Measurements from ENCODE around the gene BORCS5. TPM values are rescaled to one million over a fixed set of nuclear protein-coding genes. Genes with fewer than 3 reads are reported as not detected.

Gene BORCS5
- total RNA-seq, 2 donors from 2014 or later, result 35.0 to 48.4 TPM

Other genes starting within 250 kb of the BORCS5 start
- gene LRP6, start 90.0 kb upstream of the BORCS5 start, total RNA-seq, result 1 to 10 TPM; 1.8 to 2.0 TPM
- gene MANSC1, start 6.8 kb upstream of the BORCS5 start, total RNA-seq, result under 1 TPM in 1 of 2 donors, not detected in 1; 0.12 TPM
- 10 to 100 TPM; 81.1 to 94.8 TPM for gene DUSP16, start 205.8 kb downstream of the BORCS5 start, total RNA-seq